ENCODE results near the gene CELF4.

CELF4 gene

DNA sequence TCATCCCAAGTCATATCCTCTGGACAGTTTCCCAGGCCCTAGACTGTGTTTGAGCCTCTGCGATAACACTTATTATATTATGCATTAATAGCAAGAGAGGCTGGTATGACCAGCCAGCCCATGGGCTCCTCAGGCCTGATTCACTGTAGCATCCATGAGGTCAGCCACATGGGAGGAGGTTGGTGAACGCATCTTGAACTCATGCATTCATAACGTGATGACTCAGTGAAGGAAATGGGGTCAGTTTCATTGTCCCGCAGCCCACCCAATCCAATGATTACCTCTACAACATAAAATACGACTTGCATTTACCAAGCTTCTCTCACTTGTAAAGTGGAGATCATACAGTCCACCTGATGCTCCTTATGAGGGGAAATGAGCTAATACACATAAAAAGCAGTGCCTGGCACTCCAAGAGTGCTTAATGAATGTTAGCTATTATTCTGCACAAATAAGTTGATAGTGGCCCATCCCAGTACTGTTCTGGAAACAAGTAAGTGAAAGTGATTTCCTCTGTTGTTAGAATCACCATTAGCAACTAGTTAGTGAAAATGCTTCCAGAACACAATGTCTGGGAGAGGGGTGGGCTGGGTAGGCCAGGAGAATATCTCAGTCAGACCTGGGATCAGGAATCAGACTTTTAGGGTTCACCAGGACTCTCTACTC is 46.1 kb upstream of the CELF4 start:
- H3K4me2 ChIP-seq (ENCODE audit: low read depth, low read length, poor library complexity, severe bottlenecking) = no peak overlapping the region

GRCh38 chr18:37608876-37609275 is 43.3 kb upstream of the CELF4 start:
- Histone ChIP-seq H4K20me1 (ENCODE audit: low read depth, low read length) (no peaks in the 10 kb centered on the region), H3K9ac (ENCODE audit: low read length) (no peak overlapping the region), H3K4me2 (ENCODE audit: low read depth, low read length, poor library complexity, severe bottlenecking) (no peak overlapping the region), H3K9me2 (replicated peaks; ENCODE audit: insufficient read depth, low read length) (no peaks in the 10 kb centered on the region), H3K4me3 (ENCODE audit: insufficient read depth, low read length, poor library complexity, severe bottlenecking) (no peak overlapping the region), H3K27me3 (ENCODE audit: low read length) (no peaks in the 10 kb centered on the region), H3K27ac (ENCODE audit: low read depth, low read length) (no peak overlapping the region), H2AFZ (ENCODE audit: low read depth, low read length, severe bottlenecking) (no peak overlapping the region), H3K36me3 (ENCODE audit: low read length) (no peaks in the 10 kb centered on the region), H3K79me2 (ENCODE audit: insufficient read depth, low read length) (no peaks in the 10 kb centered on the region), H3K9me3 (ENCODE audit: insufficient read depth, low read length) (no peaks in the 10 kb centered on the region), H3F3A (ENCODE audit: insufficient read depth) (no peaks in the 10 kb centered on the region)
- no peak for TF ChIP-seq EZH2phosphoT487 (conservative IDR thresholded peaks at IDR 0.05; ENCODE audit: low read length)
- no peak for TF ChIP-seq CTCF (IDR thresholded peaks at IDR 0.05; ENCODE audit: insufficient read depth, low read length, poor library complexity, severe bottlenecking)

More for the DNA sequence above, 46.1 kb upstream of the CELF4 start:
- Histone ChIP-seq H3K36me3 (ENCODE audit: low read length) (no peaks in the 10 kb centered on the region), H2AFZ (ENCODE audit: low read depth, low read length, severe bottlenecking) (no peak overlapping the region), H3K9ac (ENCODE audit: low read length) (no peak overlapping the region), H4K20me1 (ENCODE audit: low read depth, low read length) (no peaks in the 10 kb centered on the region), H3K4me3 (ENCODE audit: insufficient read depth, low read length, poor library complexity, severe bottlenecking) (no peak overlapping the region), H3F3A (ENCODE audit: insufficient read depth) (no peaks in the 10 kb centered on the region), H3K79me2 (ENCODE audit: insufficient read depth, low read length) (no peaks in the 10 kb centered on the region), H3K9me3 (ENCODE audit: insufficient read depth, low read length) (no peaks in the 10 kb centered on the region), H3K27me3 (ENCODE audit: low read length) (no peaks in the 10 kb centered on the region), H3K27ac (ENCODE audit: low read depth, low read length) (no peak overlapping the region), H3K9me2 (replicated peaks; ENCODE audit: insufficient read depth, low read length) (no peaks in the 10 kb centered on the region)
- TF ChIP-seq CTCF (IDR thresholded peaks at IDR 0.05; ENCODE audit: insufficient read depth, low read length, poor library complexity, severe bottlenecking) = no peak
- no peak for TF ChIP-seq EZH2phosphoT487 (conservative IDR thresholded peaks at IDR 0.05; ENCODE audit: low read length)

- no peak overlapping the region for H3K4me2 ChIP-seq (ENCODE audit: low read depth, low read length, poor library complexity, severe bottlenecking)
- H3K36me3 ChIP-seq (ENCODE audit: low read length) = no peaks in the 10 kb centered on the region
- H3K79me2 ChIP-seq (ENCODE audit: insufficient read depth, low read length) = no peaks in the 10 kb centered on the region
- no peak overlapping the region for H3K9ac ChIP-seq (ENCODE audit: low read length)
- H3K27me3 ChIP-seq (ENCODE audit: low read length) = no peaks in the 10 kb centered on the region
- TF ChIP-seq CTCF (IDR thresholded peaks at IDR 0.05; ENCODE audit: insufficient read depth, low read length, poor library complexity, severe bottlenecking) (no peak), EZH2phosphoT487 (conservative IDR thresholded peaks at IDR 0.05; ENCODE audit: low read length) (no peak)
- no peak overlapping the region for H3K4me3 ChIP-seq (ENCODE audit: insufficient read depth, low read length, poor library complexity, severe bottlenecking)
- H4K20me1 ChIP-seq (ENCODE audit: low read depth, low read length) = no peaks in the 10 kb centered on the region
- H3K27ac ChIP-seq (ENCODE audit: low read depth, low read length) = no peak overlapping the region
- no peaks in the 10 kb centered on the region for H3K9me3 ChIP-seq (ENCODE audit: insufficient read depth, low read length)
- no peak overlapping the region for H2AFZ ChIP-seq (ENCODE audit: low read depth, low read length, severe bottlenecking)
- H3F3A ChIP-seq (ENCODE audit: insufficient read depth) = no peaks in the 10 kb centered on the region
- H3K9me2 ChIP-seq (replicated peaks; ENCODE audit: insufficient read depth, low read length) = no peaks in the 10 kb centered on the region
These were observed 41.7 kb upstream of the CELF4 start for GRCh38 chr18:37607281-37607680.
